GM12801 (cell line): Measurements from ENCODE around the gene INAFM2.
A peak's percentile ranks its signal among the peaks of the same experiment; 100 is the strongest.

Source experiments
- TF ChIP-seq, protein P1 (sequence below): IDR thresholded peaks from one replicate; pipeline ENCODE4 v1.5.1; 2011; ENCODE audit warnings: control low read depth; ENCODE audit not compliant: insufficient read length; ENCODE audit errors: extremely low read depth

Gene INAFM2

DNA sequence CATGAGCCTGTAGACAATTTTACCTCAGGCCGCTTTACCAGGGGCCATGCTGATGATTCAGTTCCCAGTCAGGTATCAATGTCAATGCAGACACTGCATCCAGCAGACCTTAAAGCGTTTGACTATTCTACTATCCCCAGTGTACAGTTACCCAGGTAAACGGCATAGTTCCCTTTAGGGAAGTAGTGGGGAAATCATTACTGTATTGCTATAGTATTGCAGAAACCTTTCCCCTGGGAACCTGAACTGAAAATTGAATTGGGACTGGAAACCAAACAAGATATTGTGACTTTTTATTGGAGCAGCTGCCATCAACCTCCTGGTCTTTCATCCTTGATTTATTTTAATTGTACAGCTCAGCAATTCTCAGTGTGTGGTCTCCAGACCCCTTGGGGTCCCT is 6.6 kb upstream of the INAFM2 start:
- TF ChIP-seq, protein P1, sequence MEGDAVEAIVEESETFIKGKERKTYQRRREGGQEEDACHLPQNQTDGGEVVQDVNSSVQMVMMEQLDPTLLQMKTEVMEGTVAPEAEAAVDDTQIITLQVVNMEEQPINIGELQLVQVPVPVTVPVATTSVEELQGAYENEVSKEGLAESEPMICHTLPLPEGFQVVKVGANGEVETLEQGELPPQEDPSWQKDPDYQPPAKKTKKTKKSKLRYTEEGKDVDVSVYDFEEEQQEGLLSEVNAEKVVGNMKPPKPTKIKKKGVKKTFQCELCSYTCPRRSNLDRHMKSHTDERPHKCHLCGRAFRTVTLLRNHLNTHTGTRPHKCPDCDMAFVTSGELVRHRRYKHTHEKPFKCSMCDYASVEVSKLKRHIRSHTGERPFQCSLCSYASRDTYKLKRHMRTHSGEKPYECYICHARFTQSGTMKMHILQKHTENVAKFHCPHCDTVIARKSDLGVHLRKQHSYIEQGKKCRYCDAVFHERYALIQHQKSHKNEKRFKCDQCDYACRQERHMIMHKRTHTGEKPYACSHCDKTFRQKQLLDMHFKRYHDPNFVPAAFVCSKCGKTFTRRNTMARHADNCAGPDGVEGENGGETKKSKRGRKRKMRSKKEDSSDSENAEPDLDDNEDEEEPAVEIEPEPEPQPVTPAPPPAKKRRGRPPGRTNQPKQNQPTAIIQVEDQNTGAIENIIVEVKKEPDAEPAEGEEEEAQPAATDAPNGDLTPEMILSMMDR: no peak

DNA sequence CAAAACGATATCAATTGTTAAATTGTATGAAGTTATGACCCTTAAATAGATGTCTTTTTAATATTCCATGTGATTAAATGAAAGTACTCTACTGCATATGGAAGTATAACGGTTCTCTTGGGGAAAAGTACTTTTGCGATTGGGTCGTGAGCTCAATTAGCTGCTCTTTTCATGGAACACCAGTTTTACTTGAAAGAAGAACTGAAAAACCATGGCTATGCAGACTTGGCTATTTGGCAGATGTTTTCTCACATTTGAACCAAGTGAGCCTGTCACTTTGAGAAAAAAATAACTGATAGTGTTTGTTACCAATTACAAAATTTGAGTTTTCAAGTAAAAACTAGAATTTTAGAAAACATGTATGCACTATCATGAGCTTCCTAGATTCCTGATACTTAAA is 5.9 kb upstream of the INAFM2 start:
- TF ChIP-seq, protein P1: no peak

DNA sequence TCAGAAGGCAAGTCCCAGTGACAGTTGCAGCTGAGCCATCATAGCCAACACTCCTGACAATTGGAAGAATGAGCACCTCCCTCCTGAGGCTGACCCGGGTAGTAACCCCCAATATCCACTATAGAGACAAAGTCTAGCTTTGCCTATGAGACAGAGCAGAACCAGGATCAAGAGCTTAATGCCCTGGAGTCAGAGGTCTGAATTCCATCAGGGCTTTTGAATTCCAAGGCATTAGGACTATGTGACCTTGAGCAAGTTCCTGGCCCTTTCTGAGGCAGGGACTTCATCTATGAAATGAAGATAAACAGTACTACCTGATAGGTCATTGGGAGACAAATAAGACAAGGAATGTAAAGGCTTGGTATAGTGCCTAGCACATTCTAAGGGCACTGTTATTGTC is 3.1 kb upstream of the INAFM2 start:
- TF ChIP-seq, protein P1: no peak

DNA sequence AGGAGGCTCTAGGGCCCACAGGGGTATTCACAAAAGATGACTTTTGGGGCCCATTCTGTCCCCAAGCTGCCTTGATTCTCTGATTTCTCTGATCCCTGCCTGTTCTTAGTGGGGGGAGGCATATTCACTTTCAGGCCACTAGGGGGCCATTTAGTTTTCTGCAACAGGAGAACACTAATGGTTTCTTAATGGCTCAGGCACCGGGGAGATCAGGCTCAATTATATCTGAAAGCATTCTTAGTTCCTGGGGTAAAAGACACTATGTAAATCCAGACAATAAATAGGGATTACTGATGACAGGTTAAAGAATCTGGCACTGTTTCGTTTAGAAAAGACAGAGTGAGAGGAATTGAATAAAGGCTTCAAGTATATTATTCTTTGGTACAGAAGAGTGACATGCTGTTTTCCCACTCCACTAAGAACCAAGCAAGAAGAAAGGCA is 2.5 kb upstream of the INAFM2 start:
- TF ChIP-seq, protein P1: peak; percentile 43

DNA sequence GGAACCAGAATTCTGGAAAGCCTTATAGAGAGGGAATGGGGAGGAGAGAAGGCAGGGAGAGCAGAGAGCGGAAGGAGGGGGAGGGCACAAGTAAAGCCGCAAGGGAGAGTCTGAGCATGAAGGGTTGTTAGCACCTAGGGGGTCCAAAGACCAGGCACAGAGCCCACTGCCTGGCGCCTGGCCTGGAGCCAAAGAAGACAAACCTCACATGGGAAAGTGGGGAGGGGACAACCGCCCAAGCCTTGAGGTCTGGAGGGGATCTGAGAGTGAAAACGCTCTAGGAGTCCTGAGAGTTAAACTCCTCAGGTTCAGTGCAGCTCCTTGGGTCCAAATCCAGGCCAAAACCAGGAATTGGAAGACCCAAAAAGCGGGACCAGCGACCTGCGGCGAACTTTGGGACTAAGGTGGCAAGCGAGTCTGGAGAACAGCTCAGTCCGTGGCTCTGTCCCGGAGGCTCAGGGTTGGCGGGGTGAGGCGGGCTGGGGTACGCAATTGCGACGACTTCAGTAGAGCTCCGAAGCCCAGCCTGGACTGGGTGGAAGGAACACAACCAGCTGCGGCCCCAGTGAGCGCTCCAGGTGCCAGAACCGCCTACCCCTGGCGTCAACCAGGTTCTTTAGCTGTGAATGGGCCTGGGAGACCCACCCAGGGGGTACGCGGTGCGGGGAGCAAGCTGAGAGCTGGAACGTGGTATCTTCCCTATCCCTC is 807 bp upstream of the INAFM2 start:
- TF ChIP-seq, protein P1: no peak

DNA sequence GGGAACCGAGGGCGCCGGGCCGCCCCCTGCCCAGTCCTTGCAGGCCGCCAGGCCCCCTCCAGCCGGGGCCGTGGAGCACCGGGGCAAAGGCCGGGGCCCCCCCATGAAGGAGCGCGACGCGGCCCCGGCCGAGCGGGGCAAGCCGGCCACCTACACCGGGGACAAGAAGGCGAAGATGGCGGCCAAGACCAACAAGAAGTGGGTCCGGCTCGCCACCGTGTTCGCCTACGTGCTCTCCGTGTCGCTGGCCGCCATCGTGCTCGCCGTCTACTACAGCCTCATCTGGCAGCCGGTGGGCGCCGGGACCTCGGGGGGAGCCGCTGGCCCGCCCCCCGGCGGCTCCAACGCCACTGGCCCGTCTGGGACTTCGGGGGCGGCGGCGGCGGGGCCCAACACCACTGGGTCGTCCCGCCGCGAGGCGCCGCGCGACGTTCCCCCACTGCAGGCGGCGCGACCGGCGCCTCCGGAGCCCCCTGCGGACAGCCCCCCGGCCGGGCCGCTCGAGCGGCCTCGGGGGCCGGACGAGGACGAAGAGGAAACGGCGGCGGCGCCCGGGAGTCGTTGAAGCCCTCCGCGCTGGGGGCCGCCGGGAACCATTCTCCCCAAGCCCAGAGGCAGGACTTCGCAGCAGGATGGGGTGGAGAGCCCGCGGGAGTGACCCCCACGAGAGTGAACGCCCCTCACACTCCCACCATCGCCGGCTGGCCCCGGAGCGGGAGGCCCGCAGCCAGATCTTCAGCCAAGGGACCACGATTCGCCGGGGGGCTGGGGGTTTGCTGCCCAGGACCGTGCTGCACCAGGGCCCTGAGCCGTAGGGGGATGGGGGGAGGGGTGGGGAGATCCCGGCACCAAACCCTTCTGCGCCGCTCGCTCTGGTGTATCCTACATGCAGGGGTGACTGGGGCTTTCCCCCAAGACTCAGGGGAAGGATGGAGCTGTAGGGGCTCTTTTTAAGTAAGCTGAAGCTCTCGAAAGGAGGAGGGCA is 753 bp downstream of the INAFM2 start:
- TF ChIP-seq, protein P1: no peak

DNA sequence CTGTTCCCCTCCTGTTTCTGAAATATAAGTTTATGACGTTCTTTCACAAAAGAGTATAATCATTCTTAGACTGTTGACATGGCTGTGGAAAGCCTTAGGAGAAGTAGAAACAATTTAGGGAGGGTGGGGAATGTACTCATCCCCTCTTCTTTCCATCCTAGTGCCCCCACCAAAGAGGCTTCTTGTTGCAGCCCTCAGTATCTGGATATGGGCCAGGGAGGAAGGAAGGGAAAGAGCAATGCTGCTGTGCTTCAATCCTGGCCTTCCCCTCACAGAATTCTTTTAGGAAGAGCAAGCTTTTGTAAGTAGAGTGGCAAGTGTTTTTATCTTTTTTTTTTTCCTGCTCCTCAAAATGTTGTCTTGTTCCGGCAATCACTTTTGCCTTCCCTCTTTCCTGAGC is 1.7 kb downstream of the INAFM2 start:
- TF ChIP-seq, protein P1: no peak
